Osteocyte (in vitro differentiated cells): Measurements from ENCODE around the gene GPX1. TPM values are rescaled to one million over a fixed set of nuclear protein-coding genes. Genes with fewer than 3 reads are reported as not detected.
"Not testable (repeated sequence)": the region's sequence is repeated elsewhere in the genome, so short reads cannot be mapped to it uniquely, and the experiment has no call there.

Experiments used
- DNase-seq: peaks from one replicate; pipeline ENCODE4 v3.0.0; 2021; ENCODE audit warnings: mixed read lengths; ENCODE audit not compliant: unreplicated experiment; ENCODE audit errors: extremely low spot score
- H3K27ac Mint-ChIP-seq: one replicate; pipeline ENCODE4 v1.8.0; 2021; ENCODE audit warnings: mild to moderate bottlenecking, mixed read lengths; ENCODE audit not compliant: unreplicated experiment
- H3K27me3 Mint-ChIP-seq: one replicate; pipeline ENCODE4 v1.8.0; 2021; ENCODE audit warnings: mixed read lengths; ENCODE audit not compliant: unreplicated experiment
- H3K36me3 Mint-ChIP-seq: one replicate; pipeline ENCODE4 v1.8.0; 2021; ENCODE audit warnings: mixed read lengths; ENCODE audit not compliant: unreplicated experiment
- H3K4me1 Mint-ChIP-seq: one replicate; pipeline ENCODE4 v1.8.0; 2021; ENCODE audit warnings: mixed read lengths; ENCODE audit not compliant: unreplicated experiment
- H3K4me3 Mint-ChIP-seq: one replicate; pipeline ENCODE4 v1.8.0; 2021; ENCODE audit warnings: mild to moderate bottlenecking, moderate library complexity, mixed read lengths; ENCODE audit not compliant: unreplicated experiment
- H3K9me3 Mint-ChIP-seq: one replicate; pipeline ENCODE4 v1.8.0; 2021; ENCODE audit warnings: mixed read lengths; ENCODE audit not compliant: unreplicated experiment
- total RNA-seq: library from RNA; stranded (reverse); gene quantifications from 2 replicates; pipeline ENCODE4 v1.2.1, GENCODE V29; 2021
- TF ChIP-seq, protein P1 (sequence below): fragments of 200-600 bp; sonication (generic); IDR thresholded peaks from 2 replicates; pipeline ENCODE4 v1.5.0; 2021; ENCODE audit warnings: antibody characterized with exemption, mild to moderate bottlenecking, moderate library complexity

The GPX1 gene
- total RNA-seq, 1 donor from 2014 or later: 91.6 TPM

GRCh38 chr3:49399461-49399860 lies 41.3 kb upstream of the GPX1 start:
- Mint-ChIP-seq H3K27me3 (no peaks in the 10 kb centered on the region), H3K27ac (peak overlapping the region; percentile 59), H3K4me3 (no peak overlapping the region), H3K36me3 (peaks cover 12% of the 10 kb centered on the region), H3K9me3 (no peaks in the 10 kb centered on the region), H3K4me1 (peaks cover 34% of the 10 kb centered on the region)
- TF ChIP-seq, protein P1, sequence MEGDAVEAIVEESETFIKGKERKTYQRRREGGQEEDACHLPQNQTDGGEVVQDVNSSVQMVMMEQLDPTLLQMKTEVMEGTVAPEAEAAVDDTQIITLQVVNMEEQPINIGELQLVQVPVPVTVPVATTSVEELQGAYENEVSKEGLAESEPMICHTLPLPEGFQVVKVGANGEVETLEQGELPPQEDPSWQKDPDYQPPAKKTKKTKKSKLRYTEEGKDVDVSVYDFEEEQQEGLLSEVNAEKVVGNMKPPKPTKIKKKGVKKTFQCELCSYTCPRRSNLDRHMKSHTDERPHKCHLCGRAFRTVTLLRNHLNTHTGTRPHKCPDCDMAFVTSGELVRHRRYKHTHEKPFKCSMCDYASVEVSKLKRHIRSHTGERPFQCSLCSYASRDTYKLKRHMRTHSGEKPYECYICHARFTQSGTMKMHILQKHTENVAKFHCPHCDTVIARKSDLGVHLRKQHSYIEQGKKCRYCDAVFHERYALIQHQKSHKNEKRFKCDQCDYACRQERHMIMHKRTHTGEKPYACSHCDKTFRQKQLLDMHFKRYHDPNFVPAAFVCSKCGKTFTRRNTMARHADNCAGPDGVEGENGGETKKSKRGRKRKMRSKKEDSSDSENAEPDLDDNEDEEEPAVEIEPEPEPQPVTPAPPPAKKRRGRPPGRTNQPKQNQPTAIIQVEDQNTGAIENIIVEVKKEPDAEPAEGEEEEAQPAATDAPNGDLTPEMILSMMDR: no peak
- DNase-seq: no peak

DNA sequence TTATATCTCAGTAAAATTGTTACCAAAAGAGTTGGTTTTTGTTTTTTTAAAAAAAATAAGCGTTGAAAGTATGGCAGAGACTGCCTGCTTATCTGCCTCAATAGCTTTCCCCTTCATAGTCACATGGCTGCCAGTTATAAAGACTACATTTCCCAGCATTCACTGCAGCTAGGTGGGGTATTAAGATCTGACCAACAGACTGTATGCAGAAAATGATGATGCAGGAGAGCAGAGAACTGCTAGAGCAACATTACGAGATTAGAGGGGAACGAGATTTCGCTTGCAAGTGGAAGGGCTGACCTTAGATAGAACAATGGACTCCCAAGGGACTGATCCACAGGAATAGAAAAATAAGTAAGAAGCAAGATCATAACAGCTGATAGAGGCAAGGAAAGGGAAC lies 39.3 kb upstream of the GPX1 start:
- H3K4me3 Mint-ChIP-seq: no peak overlapping the region
- H3K4me1 Mint-ChIP-seq: peaks cover 32% of the 10 kb centered on the region

DNA sequence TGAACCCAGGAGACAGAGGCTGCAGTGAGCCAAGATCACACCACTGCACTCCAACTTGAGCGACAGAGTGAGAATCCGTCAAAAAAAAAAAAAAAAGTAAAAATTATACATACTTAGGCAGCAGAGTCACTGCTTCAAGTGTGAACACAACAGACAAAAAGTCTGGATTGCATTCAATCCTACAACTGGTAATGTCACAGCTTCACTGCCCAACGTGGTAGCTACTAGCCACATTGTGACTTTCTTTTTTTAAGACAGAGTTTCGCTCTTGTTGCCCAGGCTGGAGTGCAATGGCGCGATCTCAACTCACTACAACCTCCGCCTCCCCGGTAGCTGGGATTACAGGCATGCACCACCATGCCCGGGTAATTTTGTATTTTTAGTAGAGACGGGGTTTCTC lies 33.2 kb upstream of the GPX1 start:
- not testable (repeated sequence) for H3K27ac Mint-ChIP-seq, H3K4me3 Mint-ChIP-seq, H3K27me3 Mint-ChIP-seq, H3K9me3 Mint-ChIP-seq, H3K36me3 Mint-ChIP-seq, DNase-seq
- H3K4me1 Mint-ChIP-seq: peaks cover 29% of the 10 kb centered on the region

More for the DNA sequence above, 39.3 kb upstream of the GPX1 start:
- Mint-ChIP-seq H3K27ac (peak overlapping the region; percentile 8), H3K9me3 (no peaks in the 10 kb centered on the region), H3K36me3 (peaks cover 12% of the 10 kb centered on the region), H3K27me3 (no peaks in the 10 kb centered on the region)
- TF ChIP-seq, protein P1: no peak
- DNase-seq: no peak

DNA sequence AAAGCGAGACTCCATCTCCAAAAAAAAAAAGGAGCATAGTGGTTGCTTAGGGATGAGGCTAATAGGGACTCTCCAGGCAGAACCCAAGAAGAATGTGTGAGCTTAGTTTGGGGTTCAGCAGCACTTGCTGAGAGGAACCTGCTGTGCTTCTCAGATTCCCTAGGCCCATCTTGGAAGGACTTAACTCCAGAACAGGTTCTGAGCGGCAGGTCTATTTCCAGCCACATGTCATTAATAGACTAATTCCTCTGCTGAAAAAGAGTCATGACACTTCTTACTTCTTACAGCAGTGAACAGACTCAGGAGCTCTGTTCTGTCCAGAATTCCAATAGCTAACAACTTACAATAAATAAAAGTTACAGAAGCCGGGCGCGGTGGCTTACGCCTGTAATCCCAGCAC lies 31.1 kb upstream of the GPX1 start:
- H3K27ac Mint-ChIP-seq: no peak overlapping the region
- H3K4me1 Mint-ChIP-seq: peaks cover 26% of the 10 kb centered on the region
- H3K9me3 Mint-ChIP-seq: no peaks in the 10 kb centered on the region
- no peaks in the 10 kb centered on the region for H3K27me3 Mint-ChIP-seq
- DNase-seq: no peak
- no peak overlapping the region for H3K4me3 Mint-ChIP-seq
- peaks cover 6% of the 10 kb centered on the region for H3K36me3 Mint-ChIP-seq
- TF ChIP-seq, protein P1: no peak

DNA sequence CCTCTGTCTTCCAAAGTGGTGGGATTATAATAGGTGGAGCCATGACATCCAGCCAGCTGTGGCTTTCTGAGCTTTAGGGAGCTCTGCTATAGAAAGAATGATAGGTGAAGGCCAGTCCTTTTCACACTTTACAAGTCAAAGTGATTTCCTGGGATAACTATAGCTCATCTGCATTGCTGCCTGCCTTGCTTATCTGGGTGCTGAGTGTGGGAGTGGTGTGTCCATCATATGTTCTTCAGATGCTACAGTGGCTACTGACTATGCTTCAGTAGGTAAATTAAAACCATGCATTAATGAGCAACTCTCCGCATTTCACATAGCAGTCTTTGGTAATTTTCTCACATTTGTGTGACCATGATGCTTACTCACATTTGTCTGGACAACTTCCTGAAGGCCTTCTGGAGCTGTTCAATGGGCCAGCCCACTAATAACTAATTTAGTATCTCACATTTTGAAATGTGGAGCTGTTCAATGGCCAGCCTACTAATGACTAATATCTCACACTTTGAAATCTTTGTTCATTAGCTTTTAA lies 30.2 kb upstream of the GPX1 start:
- no peak for DNase-seq
- H3K4me1 Mint-ChIP-seq: peaks cover 32% of the 10 kb centered on the region
- no peaks in the 10 kb centered on the region for H3K27me3 Mint-ChIP-seq
- H3K4me3 Mint-ChIP-seq: no peak overlapping the region
- TF ChIP-seq, protein P1: no peak
- H3K36me3 Mint-ChIP-seq: peaks cover 6% of the 10 kb centered on the region
- H3K27ac Mint-ChIP-seq: no peak overlapping the region
- no peaks in the 10 kb centered on the region for H3K9me3 Mint-ChIP-seq

- Mint-ChIP-seq H3K36me3 (peaks cover 3% of the 10 kb centered on the region), H3K27ac (peak overlapping the region; percentile 19), H3K27me3 (no peaks in the 10 kb centered on the region), H3K4me1 (peaks cover 33% of the 10 kb centered on the region), H3K4me3 (no peak overlapping the region), H3K9me3 (no peaks in the 10 kb centered on the region)
- TF ChIP-seq, protein P1: no peak
- DNase-seq: no peak
These were observed 29.6 kb upstream of the GPX1 start for GRCh38 chr3:49387721-49388120.
